HG02759 (cell line): ENCODE results near the gene LRRC45.

ENCODE experiments used
- ATAC-seq: cut with Tn5 transposase; IDR thresholded peaks from one replicate; pipeline ENCODE4 v1.9.1; 2021; ENCODE audit warnings: mild to moderate bottlenecking, moderate library complexity; ENCODE audit not compliant: unreplicated experiment

LRRC45 gene

DNA sequence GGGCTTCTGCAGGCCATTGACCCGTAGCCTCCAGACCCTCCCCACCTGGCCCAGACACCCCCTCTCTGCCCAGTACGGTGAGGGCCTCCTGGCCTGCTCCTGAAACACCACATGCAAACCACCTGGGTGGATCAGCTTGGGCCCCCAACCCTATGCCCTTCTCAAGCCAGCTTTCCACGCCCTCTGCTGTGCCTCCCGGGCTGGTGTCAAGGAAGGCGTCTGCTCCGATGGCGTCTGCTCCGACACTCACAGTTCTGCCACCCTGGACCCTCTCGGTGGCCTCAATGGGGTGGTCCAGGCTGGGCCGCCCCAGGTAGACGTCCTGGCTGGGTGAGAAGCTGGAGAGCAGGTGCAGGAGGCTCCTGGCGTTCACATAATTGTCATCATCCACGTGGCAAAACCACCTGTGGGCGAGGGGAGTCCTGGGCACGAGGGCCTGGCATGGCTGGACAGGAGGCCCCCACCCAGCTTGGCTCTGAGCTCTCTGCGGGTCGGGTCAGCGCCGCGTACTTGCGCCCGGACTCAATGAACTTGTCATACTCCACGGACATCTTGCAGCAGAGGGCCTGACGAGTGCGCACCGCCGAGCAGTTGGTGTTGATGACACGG is 27.2 kb downstream of the LRRC45 start:
- no peak for ATAC-seq

DNA sequence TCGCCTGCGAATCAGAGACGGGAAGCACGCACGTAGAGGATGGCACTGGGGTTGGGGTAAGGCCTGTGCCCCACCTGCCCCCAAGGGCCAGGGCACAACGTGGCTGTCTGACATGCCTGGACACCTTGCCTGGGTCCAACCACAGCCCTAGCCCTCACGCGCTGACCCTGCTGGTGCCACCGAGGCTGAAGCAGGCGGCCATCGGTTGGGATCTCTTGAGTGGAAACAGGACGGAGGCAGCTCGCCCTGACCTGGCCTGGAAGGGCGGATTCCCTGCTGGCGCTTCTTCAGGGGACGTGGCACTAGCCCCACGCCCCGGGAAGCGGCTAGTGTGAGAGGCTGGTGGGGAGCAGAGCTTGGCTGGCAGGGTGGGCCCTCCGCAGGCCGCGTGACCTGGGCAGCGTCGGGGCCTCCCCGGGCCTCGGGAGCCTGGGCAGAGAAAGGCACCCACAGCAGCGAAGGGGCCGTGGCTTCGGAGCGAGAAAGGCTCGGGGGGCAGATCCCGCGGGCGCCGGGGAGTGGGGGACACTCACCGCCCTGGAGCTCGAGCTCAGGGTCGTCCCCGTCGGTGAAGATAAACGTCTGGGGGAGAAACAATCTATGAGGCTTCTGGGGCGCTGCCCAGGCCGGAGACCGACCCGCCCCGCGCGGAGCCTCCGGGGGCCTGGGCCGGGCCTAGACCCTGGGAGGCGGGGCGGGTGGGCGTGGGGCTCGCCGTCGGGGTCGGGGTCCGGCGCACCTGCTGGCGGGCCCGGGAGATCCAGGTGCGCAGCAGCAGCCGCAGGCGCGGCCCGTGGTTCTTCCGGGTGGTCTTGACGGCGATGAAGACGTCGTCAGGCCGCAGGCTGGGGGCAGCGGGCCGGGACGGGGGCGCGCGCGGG is 27.9 kb downstream of the LRRC45 start:
- ATAC-seq = peak; percentile 14

DNA sequence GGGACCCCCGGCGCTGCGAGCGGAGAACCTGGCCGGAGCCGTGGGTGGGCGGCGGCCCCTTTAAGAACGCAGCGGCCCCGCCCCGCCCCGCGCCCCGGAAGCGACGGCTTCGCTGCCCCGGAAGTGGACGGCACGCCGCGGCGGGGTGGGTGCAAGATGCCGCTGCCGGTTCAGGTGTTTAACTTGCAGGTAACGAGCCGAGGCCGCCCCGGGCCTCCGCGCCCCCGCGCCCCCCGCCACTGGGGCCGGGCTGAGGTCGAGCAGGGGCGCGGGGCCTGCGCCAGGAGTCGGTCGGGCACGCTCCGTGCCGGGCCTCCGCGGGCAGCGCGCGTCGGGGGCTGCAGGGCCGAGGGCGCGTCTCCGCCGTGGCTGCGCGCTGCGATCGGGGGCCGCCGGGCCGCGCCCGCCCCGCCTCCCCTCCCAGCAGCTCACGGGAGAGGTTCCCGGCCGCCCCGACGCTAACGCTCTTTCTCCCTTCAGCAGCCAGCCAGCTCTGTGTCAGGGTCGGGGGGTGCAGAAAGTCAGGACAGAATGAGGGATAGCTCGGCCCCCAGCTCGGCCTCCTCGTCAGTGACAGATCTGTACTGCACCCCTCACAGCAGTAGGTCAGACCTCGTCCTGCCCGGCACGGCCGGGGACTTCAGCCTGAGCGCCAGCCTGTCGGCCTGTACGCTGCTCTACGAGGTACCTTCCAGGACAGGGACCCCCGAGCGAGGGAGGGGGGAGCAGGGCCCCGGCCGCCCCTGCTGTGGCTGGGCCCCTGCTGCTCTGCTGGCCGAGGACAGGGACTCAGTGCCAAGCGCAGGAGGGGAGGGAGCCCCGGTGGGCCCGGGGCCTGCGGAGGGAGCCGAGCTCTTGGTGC is 28.9 kb downstream of the LRRC45 start, which contains the start of the genes GPS1 and RFNG:
Gene GPS1, plus strand, starts transcription at position 123 of the 862 bp plus-strand sequence. Its CDS starts 34 bp downstream, at position 157.
Gene RFNG, minus strand, starts transcription at position 36 of the 862 bp plus-strand sequence. CDS start 45 bp downstream, outside the sequence.
- ATAC-seq = peak; percentile 74

DNA sequence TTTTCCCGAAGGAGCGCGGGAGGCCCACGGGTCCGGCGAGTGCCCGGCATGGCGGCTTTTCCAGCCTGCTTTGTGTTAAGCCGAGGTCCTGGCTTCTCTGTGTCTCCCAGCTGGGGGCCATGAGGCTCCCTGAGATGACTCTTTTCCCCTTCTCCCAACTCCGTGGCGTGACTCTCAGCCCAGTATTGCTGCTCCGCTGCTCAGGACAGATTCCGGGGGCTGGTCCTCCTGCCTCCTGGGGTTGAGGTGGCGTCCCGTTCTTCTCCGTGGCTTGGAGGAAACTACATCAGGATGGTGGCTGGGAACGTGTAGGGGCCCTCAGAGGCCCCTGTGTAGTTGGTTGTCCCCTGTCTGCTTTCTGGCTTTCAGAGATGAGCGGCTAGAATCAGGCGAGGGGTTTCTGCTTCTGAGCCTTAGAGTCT is 29.5 kb downstream of the LRRC45 start:
- no peak for ATAC-seq

GRCh38 chr17:82053130-82053529 is 30.0 kb downstream of the LRRC45 start:
- no peak for ATAC-seq

GRCh38 chr17:82053556-82054263 is 30.6 kb downstream of the LRRC45 start:
- ATAC-seq = no peak

- no peak for ATAC-seq
These were observed 31.4 kb downstream of the LRRC45 start for GRCh38 chr17:82054351-82055022.

GRCh38 chr17:82055023-82055964 is 32.2 kb downstream of the LRRC45 start:
- no peak for ATAC-seq

- ATAC-seq = no peak
These were observed 33.0 kb downstream of the LRRC45 start for GRCh38 chr17:82055965-82056728.

DNA sequence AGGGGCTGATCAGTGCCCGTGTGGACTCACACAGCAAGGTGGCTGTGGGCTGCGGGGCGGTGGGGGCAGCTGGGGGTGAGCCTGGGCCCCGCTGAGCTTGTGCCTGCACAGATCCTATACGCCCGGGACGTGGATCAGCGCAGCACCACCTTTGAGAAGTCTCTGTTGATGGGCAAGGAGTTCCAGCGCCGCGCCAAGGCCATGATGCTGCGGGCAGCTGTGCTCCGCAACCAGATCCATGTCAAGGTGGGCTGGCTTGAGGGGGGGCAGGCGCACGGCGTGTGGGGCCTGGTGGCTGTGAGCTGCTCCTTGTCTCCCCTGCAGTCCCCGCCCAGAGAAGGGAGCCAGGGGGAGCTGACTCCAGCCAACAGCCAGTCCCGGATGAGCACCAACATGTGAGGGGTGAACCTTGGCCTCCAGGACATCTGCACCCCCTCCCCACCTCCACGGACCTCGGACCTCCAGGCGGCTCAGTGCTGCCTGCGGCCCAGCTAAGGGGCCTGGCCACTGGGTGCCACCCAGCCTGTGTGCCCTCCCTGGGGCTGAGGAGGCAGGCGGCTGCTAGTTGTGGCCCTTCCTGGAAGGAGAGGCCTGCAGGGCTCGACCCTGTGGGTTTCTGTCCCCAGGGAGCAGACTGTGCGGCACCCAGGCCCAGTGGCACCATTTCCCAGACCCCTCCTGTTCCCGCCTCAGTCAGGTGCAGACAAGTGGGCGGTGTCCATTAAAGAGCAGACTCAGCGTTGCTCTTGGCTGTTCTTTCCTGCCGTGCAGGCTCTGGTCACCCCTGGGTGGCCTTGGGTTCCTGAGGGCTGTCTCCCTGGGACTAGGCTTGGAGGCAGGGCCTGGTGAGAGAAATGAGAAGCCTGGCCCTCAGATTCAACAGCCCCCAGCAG is 33.9 kb downstream of the LRRC45 start:
- ATAC-seq = no peak

DNA sequence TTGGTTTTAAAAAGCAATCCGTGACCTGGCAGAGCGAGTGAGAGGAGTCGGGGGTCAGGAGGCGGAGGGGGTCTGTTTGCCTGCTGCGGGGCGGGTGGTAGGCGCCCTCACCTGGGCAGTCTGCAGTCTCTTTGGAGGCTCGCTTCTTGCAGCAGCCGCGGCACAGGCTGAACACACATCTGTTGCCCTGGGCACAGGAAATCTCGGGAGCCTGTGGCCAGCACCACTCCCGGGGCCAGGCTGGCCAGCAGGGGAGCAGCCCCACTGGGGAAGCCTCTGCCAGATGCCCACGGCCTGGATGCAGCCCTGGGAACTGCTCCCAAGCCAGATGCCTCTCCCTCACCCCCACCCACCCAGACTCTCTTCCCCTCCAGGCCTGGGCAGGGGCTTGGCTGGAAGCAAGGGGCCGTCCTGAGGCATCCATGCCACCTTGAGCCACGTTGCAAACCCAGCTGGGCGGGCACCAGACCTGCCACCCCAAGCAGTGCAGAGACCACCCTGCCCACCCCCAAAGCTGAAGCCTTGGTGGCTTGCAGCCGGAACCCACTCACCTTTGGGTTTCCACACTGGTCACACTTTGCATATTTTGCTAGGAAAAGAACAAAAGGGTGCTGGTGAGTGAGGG is 35.2 kb downstream of the LRRC45 start:
- no peak for ATAC-seq

GRCh38 chr17:82058855-82059249 is 35.7 kb downstream of the LRRC45 start:
- no peak for ATAC-seq

DNA sequence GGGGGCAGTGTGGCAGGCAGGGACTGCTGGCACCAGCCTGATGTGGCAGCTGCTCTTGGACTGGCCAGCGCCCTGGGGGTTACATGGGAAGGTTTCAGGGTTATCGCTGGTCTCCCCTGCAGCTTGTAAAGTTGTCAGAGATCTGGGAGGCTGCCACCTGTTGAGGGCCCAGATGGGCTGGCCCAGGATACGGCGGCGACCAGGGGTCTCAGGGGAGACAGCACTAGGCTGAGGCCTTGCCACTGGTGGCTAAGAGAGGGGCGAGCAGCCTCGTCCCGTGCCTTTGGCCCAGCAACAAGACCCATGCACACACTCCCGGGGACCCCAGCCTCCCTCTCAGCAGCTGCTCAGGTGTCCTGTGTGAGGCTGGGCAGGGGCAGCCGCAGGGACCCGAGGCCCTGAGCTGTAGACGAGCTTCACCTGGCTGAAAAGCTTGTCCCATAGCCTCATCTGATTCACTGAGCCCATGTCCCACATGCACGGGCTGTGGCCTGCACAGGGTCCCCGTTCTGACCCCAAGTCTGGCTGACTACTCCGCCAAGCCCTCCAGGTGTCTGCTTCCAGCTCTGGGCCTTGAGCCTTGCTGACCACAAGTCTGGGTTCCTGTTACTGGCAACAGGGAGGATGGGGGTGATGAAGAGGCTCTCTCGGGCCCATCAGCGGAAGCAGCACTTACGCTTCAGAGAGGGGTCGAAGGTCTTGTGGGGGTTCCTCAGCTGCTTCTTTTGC is 36.3 kb downstream of the LRRC45 start:
- ATAC-seq = no peak

DNA sequence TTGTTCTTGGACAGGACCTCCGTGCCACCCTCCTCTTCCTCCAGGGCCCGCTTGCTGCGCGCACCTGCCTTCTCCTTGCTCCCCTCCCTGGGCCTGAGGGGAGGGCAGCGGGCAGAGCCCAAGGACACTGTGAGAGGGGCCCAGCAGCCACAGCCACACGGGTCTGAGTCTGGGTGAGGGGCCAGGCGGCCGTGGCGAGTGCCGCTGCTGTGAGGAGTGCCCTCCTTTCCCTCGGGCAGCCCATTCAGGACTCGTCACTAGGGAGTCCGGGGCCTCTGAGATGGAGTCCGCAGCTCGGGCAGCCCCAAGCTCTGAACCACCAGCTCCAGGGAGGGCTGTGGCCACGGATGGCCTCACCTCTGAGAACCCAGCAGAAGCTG is 36.9 kb downstream of the LRRC45 start:
- no peak for ATAC-seq

GRCh38 chr17:82060614-82061013 is 37.5 kb downstream of the LRRC45 start:
- no peak for ATAC-seq
